Measurements from ENCODE around the gene ZNF506.
"Not testable (repeated sequence)": the region's sequence is repeated elsewhere in the genome, so short reads cannot be mapped to it uniquely, and the experiment has no call there.

ZNF506 gene

GRCh38 chr19:19778666-19779065 lies 42.9 kb downstream of the ZNF506 start:
- DNase-seq (ENCODE audit: low spot score): no peak

GRCh38 chr19:19777692-19778091 lies 43.9 kb downstream of the ZNF506 start:
- DNase-seq (ENCODE audit: low spot score): no peak

- DNase-seq (ENCODE audit: low spot score): peak; percentile 99
Measured at GRCh38 chr19:19776206-19777008, 45.1 kb downstream of the ZNF506 start.

GRCh38 chr19:19775891-19776205 lies 45.7 kb downstream of the ZNF506 start:
- DNase-seq (ENCODE audit: low spot score): no peak

- DNase-seq (ENCODE audit: low spot score): no peak
Measured at GRCh38 chr19:19774354-19775033, 47.1 kb downstream of the ZNF506 start.

GRCh38 chr19:19771963-19772362 lies 49.6 kb downstream of the ZNF506 start:
- not testable (repeated sequence) for DNase-seq (ENCODE audit: low spot score)

GRCh38 chr19:19769971-19770370 lies 51.6 kb downstream of the ZNF506 start:
- DNase-seq (ENCODE audit: low spot score): not testable (repeated sequence)

GRCh38 chr19:19758164-19758563 lies 63.4 kb downstream of the ZNF506 start:
- no peak for DNase-seq (ENCODE audit: low spot score)

GRCh38 chr19:19752760-19753403 lies 68.7 kb downstream of the ZNF506 start:
- no peak for DNase-seq (ENCODE audit: low spot score)

GRCh38 chr19:19751846-19752245 lies 69.7 kb downstream of the ZNF506 start:
- no peak for DNase-seq (ENCODE audit: low spot score)

- DNase-seq (ENCODE audit: low spot score): no peak
Measured at GRCh38 chr19:19750842-19751790, 70.4 kb downstream of the ZNF506 start.

GRCh38 chr19:19749908-19750841 lies 71.4 kb downstream of the ZNF506 start:
- no peak for DNase-seq (ENCODE audit: low spot score)

GRCh38 chr19:19749117-19749907 lies 72.2 kb downstream of the ZNF506 start:
- DNase-seq (ENCODE audit: low spot score): no peak

GRCh38 chr19:19748249-19748938 lies 73.2 kb downstream of the ZNF506 start:
- no peak for DNase-seq (ENCODE audit: low spot score)

GRCh38 chr19:19747357-19748220 lies 74.0 kb downstream of the ZNF506 start:
- DNase-seq (ENCODE audit: low spot score): no peak

GRCh38 chr19:19746286-19747213 lies 75.0 kb downstream of the ZNF506 start:
- no peak for DNase-seq (ENCODE audit: low spot score)
